Brain microvascular endothelial cell (primary cell): Measurements from ENCODE around the gene ABCA9.

Experiments
- DNase-seq: peaks from one replicate; pipeline ENCODE4 v3.0.0-alpha.2; 2020
- H3K27ac ChIP-seq: fragments of 250-450 bp; sonication (Bioruptor Pico); 2 replicates; pipeline ENCODE4 v1.5.1; 2020; ENCODE audit warnings: mild to moderate bottlenecking, moderate library complexity
- H3K27me3 ChIP-seq: fragments of 250-450 bp; sonication (Bioruptor Pico); replicated peaks from 2 replicates; pipeline ENCODE4 v1.5.1; 2020; ENCODE audit warnings: mild to moderate bottlenecking
- H3K36me3 ChIP-seq: fragments of 250-450 bp; sonication (Bioruptor Pico); replicated peaks from 2 replicates; pipeline ENCODE4 v1.5.1; 2020; ENCODE audit warnings: mild to moderate bottlenecking
- H3K4me3 ChIP-seq: 2 replicates; pipeline ENCODE4 v1.5.1; 2011; ENCODE audit warnings: low read depth, mild to moderate bottlenecking, control low read depth, low read length, moderate library complexity
- in situ Hi-C: cut with HindIII; loops from 2 replicates; pipeline ENCODE4 v1.10.0; 2017; ENCODE audit warnings: low sequenced_read_pairs, low pct_ligation_motif_present
- TF ChIP-seq, protein P1 (sequence below): IDR thresholded peaks from 2 replicates; pipeline ENCODE4 v1.5.1; 2011; ENCODE audit warnings: low read depth, mild to moderate bottlenecking, moderate library complexity, low read length, control low read depth, inconsistent platforms; ENCODE audit errors: missing control alignments

The ABCA9 gene

DNA sequence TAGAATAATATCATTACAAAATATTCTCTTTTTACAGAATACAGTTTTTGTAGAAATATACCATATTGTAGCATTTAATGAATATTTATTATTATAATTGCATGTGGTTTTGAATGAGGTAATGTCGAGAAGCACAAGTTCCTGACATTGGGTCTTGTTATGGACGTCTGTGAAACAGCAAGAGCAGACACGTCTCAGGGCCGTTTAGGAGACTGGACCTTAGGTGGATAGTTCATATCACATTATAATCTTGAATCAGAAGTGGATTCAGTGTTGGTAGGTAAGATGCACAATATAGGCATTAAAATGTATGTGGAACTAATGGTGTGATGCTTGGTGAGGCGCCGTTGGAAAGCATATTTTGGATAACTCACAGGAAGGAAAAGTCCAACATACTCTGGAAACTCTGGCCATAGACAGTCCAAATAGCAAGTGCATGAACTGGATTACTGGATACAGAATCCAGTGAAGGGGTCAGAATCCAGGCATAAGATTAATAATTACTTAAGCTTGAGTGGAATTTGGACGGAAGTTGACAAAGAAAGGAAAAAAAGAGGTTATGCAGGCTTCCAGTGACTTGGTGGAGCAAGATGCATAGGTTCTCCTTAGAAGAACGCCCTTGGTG lies 122.7 kb downstream of the ABCA9 start:
- DNase-seq, result no peak
- Histone ChIP-seq H3K36me3 (peaks cover 4% of the 10 kb centered on the region), H3K27ac (no peak overlapping the region), H3K27me3 (no peaks in the 10 kb centered on the region), H3K4me3 (no peak overlapping the region)
- in situ Hi-C loops, result no loop called here
- TF ChIP-seq, protein P1, sequence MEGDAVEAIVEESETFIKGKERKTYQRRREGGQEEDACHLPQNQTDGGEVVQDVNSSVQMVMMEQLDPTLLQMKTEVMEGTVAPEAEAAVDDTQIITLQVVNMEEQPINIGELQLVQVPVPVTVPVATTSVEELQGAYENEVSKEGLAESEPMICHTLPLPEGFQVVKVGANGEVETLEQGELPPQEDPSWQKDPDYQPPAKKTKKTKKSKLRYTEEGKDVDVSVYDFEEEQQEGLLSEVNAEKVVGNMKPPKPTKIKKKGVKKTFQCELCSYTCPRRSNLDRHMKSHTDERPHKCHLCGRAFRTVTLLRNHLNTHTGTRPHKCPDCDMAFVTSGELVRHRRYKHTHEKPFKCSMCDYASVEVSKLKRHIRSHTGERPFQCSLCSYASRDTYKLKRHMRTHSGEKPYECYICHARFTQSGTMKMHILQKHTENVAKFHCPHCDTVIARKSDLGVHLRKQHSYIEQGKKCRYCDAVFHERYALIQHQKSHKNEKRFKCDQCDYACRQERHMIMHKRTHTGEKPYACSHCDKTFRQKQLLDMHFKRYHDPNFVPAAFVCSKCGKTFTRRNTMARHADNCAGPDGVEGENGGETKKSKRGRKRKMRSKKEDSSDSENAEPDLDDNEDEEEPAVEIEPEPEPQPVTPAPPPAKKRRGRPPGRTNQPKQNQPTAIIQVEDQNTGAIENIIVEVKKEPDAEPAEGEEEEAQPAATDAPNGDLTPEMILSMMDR, result no peak

DNA sequence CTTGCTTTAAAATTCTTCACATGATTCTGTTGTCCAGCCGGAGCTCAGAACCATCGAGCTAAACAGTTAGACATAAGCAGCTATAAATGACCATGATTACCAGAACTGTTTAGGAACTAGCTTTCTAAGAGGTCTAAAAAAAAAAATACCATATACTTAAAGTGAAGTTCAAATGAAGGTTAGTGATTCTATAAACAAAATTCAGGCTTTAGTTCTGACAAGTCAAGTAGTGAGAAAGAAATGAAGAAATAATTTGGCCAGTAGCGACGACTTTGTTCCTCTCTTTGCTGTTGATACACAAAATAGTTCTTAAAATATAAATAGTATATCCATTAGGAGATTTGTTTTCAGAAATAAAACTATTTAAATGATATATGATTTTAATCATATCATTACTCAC lies 133.2 kb downstream of the ABCA9 start:
- TF ChIP-seq, protein P1, result no peak
- no peak for DNase-seq
- Histone ChIP-seq H3K36me3 (no peaks in the 10 kb centered on the region), H3K27ac (no peak overlapping the region), H3K4me3 (no peak overlapping the region), H3K27me3 (no peaks in the 10 kb centered on the region)
- in situ Hi-C loops, result no loop called here

DNA sequence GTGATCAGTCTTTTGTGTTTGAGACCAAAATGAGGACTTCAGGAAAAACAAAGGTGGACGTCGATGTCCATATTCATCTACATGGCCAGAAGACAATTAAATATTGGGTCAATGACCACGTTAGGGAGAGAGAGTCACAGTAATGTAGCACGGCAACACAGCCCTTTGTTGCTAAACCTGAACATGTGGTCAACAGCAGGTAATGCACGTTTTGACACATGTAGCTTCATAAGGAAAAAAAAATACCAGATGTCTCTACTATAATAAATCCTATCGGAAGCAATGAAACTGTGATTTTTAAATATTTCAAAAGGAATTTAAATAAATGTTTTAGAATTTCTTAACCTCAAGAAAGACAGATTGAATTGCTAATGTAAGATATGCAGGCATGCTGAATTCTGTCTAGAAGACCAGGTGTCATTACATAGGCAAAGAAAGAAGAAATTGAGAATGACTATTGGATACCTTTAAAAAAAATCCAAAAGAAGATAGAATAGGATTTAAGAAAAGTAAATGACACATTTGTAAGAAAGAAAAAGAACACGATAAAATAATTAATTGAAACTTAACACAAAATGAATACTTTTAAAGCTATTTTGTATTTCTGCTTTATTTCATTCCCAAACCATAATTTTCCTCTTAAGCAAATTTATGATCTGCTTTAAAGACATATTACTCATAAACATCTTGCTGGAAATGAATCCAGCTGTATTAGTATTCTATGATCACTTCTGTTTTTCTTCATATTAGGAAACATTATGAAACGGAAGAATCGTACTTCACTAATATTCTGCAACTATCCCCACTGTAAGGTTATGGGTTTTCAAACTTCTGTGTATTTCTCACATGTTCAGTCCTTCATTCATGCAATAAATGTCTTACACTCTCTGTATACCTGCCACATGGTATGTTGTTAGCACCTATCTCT lies 135.7 kb downstream of the ABCA9 start:
- DNase-seq, result no peak
- in situ Hi-C loops, result no loop called here
- H3K4me3 ChIP-seq, result no peak overlapping the region
- no peaks in the 10 kb centered on the region for H3K27me3 ChIP-seq
- H3K36me3 ChIP-seq, result peaks cover 2% of the 10 kb centered on the region
- TF ChIP-seq, protein P1, result no peak
- no peak overlapping the region for H3K27ac ChIP-seq
